HT-29 (cell line): ENCODE measurements around the gene TIGD3. TPM values are rescaled to one million over a fixed set of nuclear protein-coding genes. Genes with fewer than 3 reads are reported as not detected.
A peak's percentile ranks its signal among the peaks of the same experiment; 100 is the strongest.

Experiments
- DNase-seq: peaks from one replicate; pipeline ENCODE4 v3.0.0-alpha.2; 2015; ENCODE audit warnings: low spot score
- total RNA-seq: library from RNA; depleted of rRNA; stranded (reverse); fragments of >200 nt; shearing (Covaris generic); gene quantifications from 2 replicates; pipeline ENCODE4 v1.2.3, GENCODE V29; 2014

Gene TIGD3
- total RNA-seq, 1 experiment from 2014 or later: 2.9 TPM

DNA sequence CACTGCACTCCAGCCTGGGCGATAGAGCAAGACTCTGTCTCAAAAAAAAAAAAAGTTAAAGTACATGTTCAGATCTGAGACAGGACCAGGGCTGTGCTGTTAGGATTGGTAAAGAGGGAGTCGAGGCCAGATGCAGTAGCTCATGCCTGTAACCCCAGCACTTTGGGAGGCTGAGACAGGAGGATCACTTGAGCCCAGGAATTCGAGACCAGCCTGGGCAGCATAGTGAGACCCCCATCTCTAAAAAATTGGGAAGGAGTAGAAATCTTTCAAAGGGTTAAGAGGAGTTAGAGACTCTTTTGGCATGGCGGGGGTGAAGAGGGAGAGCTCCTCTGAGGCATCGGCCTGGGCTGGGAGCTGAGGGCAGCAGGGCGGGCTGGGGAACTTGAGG is 16.1 kb downstream of the TIGD3 start:
- DNase-seq: no peak

DNA sequence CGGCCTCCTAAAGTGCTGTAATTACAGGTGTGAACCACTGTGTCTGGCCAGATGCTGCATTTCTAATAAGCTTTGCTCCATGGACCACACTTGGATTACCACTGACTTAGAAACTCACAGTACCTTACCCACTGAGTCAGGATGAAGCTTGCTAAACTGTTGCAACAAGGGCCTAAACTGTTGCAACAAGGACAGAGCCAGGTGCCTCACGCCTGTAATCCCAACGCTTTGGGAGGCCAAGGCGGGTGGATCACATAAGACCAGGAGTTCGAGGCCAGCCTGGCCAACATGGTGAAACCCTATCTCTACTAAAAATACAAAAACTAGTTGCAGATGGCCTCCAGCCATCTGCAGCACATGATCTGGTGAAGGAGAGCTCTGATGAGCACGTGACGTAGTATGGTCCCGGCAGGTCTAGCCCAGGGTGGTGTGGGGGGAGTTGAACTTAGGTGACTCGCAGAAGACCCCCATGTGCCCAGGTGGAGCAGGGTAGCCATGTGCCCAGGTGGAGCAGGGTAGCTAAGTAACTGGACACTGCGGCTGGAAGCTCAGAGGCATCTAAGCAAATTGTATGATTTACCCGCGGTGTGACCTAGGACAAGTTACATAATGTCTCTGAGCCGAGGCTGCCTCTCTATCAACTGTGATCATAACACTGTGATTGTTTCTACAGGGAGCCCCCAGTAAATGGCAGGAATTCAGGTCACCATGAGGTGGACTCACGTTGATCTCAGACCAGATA is 19.5 kb downstream of the TIGD3 start:
- DNase-seq: no peak

DNA sequence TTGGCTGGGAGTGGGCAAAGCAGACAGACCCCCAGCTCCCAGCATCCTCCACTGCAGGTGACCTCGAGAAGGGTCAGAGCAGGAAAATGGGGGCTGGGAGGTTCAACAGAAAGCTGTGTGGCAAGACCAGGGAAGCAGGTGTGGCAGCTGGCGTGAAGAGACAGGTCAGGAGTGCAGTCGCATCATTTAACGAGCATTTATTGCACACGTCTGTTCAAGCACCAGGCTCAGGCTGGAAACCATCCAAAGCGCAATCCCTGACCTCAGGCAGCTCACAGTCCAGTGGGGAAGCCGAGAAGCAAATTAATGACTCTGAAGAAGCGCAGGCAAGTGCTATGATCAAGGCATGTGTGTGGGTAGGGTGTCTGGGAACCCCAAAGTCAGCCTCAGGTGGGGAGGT is 20.5 kb downstream of the TIGD3 start:
- no peak for DNase-seq

DNA sequence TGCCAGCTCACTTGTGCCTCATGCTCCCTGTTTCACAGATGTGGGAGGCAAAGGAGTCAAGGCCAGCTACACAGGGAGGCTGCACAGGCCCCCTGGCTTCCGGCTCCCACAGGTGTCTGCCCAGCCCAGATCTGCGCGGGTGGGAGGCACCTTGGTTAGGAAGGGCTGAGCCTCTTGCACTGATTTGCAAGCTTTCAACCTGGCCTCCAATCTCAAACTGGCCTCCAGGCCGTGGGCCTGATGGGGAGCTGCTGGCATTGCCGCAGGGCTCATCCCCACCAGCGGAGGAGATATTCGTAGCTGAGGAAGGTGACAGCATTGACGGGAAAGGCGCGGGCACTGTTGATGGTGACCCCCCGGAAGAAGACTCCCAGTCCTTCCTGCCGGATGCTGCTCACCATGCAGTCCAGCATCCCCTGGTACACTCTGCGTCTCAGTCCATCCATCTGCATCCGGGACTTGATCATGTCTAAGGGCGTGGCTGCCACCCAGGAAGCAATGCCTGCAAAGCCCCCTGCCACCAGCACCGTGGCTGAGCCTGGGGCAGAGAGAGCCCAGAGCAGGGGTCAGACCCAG is 21.7 kb downstream of the TIGD3 start:
- no peak for DNase-seq

DNA sequence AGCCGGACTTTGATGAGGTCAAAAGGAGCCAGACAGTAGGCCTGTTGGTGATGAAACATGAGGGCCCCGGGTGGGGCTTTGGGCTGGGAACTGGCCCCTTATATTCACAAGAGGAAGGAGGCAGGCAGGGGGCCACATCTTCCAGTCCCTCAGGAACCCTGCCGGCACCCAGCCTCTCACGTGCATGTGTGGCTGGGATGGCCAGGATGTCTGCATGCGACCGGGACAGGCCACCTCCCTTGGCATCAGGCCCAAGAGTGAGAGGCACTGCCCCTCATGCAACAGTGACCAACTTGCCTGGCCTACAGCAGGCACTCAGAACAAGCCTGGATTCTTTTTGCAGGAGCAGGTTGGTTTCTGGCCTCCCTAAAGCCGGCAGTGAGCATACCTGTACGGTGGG is 22.5 kb downstream of the TIGD3 start:
- no peak for DNase-seq

GRCh38 chr11:65377777-65378176 is 23.2 kb downstream of the TIGD3 start:
- no peak for DNase-seq

DNA sequence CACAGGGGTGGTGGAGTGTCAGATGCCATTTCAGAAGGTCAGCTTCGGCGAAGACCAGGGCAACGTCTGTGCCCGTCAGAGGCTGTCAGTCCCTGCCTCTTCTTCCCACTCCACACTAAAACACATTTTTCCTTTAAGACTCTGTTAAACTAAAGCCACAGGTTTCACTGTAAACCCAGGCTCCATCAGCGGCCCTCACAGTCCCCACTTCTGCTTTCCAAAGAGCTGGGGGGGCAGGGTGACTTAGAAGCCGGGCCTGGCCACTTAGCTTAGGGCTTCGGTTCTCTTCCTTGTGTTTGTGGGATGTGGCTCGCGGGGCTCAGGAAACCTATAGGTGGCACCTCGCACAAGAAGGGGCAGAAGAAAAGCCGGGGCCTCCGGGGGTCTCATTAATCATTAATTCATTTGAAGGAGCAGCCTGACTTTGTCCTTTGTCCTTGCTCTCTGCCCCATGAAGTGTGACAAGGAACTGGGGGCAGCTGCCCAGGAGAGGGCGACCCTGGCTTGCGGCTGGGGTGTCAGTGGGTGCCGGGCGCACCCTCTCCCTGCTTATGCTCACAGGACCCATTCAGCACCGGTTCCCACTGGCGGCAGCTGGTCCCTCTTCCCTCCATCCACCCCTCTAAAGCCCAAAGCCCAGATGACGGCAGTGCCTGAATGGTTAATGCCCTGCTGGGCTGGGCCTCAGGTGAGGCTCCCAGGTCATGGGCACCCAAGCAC is 23.8 kb downstream of the TIGD3 start:
- peak; percentile 52 for DNase-seq

DNA sequence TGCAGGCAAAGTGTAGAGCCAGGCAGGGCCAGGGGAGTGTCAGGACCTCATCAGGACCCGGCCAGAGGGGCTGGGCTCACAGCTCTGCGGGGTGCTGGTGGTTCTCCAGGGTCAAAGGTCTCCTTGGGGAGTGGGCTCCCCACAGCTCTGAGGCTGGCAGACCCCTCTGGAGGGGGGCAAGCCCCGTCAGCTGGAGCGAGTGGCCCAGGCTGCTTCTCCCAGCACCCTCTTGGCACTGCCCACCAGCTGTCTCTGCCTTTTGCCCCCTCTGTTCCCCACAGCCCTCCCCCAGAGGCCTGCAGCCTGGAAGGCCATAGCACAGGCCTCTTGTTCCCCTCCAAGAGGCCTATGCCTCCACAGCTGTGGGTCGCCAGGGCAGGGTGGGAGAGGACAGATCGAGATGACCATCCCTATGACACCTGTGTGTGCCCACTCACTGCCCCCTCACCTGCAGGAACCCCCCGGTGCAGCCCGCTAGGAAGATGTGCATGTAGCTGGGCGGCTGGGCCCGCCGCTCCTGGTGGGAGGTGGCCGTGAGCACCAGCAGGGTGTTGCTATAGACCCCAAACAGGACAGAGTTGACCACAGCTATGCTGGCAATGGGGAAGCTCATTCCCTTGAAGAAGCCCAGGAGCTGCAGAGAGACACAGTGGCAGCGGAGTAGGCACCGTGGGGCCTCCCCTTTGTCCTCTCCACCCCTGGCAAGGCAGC is 24.5 kb downstream of the TIGD3 start:
- DNase-seq: no peak

- no peak for DNase-seq
Measured at GRCh38 chr11:65379698-65380459, 25.3 kb downstream of the TIGD3 start.

- peak; percentile 58 for DNase-seq
Measured at GRCh38 chr11:65380460-65381119, 26.0 kb downstream of the TIGD3 start.

DNA sequence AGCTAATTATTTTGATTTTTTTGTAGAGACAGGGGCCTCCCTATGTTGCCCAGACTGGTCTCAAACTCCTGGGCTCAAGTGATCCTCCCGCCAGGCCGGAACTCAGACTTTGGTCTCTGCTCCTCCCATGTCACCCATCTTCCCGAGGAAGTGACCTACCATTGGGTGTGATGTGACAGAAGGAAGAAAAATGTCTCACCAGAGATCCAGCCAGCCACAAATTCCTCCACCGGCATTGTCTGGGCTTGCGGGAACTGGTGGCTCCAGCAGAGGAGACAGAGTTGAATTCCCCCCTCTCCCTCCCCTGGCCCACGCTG is 27.1 kb downstream of the TIGD3 start:
- no peak for DNase-seq

- peak; percentile 99 for DNase-seq
Measured at GRCh38 chr11:65382033-65382803, 27.7 kb downstream of the TIGD3 start, which contains the start of gene SLC25A45. TSS of gene SLC25A45 (minus strand) at chr11:65382646. CDS start at chr11:65381951, 695 bp downstream.

DNA sequence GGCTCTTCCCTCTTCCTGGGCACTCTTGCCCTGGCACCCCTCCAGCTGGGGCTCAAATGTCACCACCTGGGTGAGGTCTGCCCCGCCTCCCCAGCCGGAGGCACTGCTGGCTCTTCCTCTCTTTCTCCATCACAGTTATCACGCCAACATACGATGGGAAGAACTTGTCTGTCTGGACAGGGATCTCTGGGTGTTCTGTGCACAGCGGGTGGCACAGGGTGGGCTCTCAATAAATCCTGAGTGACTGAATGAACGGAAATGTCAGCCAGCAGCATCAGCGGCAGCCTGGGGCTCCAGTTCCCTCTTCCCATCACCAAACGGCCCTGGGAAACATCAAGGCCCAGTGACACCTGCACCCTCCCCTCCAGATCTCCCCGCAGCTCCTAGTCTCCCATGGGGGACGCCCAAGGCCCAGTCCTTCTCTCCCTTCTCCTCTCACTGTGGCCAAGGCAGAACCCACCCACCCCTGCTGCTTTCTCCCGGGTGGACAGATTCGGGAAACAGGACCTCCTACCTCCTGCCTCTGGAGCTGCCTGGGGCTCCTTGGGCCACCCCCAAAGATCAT is 28.3 kb downstream of the TIGD3 start:
- peak; percentile 96 for DNase-seq

DNA sequence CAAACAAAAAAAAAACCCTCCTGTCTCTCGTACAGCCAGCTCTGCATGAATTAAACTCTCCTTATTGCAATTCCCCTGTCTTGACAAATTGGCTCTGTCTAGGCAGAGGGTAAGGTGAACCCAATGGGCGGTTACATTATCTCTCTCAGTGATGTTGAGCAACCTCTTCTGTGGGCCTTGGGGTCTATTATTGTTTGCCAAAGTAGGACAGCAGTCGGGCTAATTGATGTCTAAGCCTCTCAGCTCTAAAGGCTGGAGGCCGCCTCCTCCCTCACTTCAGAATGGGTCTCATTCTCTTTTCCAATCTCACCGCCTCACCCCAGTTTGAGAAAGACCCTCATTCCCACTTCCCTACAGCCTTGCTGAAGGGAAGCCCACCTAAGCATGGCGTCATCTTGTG is 29.2 kb downstream of the TIGD3 start:
- no peak for DNase-seq

DNA sequence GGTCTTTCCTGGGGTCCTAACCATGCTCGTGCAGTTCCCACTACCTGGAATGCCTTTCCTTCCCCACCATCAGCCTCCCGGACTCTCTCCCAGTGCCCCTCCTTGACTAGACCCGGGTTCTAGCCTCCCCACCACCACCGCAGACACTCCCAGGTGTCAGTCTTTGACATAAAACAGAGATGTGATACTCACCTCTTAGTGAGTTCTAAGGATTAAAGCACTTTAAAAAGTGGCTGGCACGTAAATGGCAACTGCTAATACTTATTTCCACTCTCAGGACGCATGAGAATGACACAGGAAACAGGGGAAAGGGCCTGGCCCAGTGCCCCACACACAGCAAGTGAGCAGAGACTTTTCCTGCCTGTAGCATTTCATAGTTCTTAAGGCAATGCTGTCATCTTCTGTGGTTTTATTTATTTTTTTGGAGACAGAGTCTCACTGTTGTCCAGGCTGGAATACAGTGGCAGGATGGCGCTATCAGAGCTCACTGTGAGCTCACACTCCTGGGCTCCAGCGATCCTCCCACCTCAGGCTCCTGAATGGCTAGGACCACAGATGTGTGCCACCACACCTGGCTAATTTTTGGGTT is 29.8 kb downstream of the TIGD3 start:
- no peak for DNase-seq

- peak; percentile 91 for DNase-seq
Measured at GRCh38 chr11:65386307-65387140, 32.0 kb downstream of the TIGD3 start, which contains the start of gene FRMD8. TSS of gene FRMD8 (plus strand) at chr11:65386637. CDS start at chr11:65387037, 400 bp downstream.

- no peak for DNase-seq
Measured at GRCh38 chr11:65388731-65389130, 34.2 kb downstream of the TIGD3 start.

DNA sequence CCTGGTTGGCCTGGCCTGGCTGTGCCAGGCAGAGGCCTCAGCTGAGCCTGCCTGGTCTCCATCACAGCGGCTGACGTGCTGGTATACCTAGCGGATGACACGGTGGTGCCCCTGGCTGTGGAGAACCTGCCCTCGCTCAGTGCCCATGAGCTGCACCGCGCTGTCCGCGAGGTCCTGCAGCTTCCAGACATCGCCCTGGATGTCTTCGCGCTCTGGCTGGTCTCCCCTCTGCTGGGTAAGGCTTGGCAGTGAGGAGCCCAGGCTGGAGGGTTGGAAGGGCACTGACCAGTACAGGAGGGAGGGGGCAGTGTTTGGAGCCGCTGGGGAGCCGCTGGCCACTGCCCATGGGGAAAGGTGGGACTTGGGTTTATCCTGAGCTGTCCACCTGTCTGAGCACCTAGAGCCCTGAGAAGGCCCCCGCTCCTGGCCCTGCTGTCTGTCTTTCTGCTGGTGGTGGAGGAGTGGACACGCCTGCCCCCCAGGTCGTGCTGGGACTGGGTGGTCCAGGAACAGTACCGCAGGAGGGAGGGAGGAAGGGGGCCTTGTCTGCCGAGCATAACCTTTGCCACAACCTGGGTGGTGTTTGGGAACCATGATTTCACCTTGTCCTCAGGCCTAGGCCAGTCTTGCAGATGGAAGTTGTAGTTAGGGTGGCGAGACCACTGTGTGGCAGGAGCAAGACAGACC is 34.9 kb downstream of the TIGD3 start:
- DNase-seq: no peak
